Measurements from ENCODE around the gene BNC2. TPM values are rescaled to one million over a fixed set of nuclear protein-coding genes. Genes with fewer than 3 reads are reported as not detected.

BNC2 gene
- total RNA-seq, 4 donors from 2014 or later = 17.2 to 26.7 (median 20.1) TPM

DNA sequence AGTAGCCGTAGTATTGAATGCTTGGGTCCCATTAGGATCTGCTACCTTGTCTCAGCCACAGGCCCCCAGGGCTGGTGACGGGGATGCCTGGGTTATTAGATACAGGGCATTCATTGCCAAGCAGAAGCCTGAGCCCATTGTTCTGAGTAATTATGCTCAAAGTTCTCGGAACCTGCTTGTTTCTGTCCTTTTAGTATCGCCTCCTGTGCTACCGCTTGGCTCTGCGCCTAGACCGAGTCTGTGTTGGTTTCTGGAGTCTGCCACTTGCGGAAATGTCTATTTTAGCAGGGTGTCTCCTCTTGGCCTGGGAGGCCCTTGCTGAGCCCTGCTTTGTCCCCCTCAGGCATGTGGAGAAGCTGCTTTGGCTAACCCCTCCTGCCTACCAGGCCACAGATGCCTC is 506.1 kb downstream of the BNC2 start:
- TF ChIP-seq, protein P1, sequence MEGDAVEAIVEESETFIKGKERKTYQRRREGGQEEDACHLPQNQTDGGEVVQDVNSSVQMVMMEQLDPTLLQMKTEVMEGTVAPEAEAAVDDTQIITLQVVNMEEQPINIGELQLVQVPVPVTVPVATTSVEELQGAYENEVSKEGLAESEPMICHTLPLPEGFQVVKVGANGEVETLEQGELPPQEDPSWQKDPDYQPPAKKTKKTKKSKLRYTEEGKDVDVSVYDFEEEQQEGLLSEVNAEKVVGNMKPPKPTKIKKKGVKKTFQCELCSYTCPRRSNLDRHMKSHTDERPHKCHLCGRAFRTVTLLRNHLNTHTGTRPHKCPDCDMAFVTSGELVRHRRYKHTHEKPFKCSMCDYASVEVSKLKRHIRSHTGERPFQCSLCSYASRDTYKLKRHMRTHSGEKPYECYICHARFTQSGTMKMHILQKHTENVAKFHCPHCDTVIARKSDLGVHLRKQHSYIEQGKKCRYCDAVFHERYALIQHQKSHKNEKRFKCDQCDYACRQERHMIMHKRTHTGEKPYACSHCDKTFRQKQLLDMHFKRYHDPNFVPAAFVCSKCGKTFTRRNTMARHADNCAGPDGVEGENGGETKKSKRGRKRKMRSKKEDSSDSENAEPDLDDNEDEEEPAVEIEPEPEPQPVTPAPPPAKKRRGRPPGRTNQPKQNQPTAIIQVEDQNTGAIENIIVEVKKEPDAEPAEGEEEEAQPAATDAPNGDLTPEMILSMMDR (IDR thresholded peaks at IDR 0.05; ENCODE audit: low read depth) = no peak

DNA sequence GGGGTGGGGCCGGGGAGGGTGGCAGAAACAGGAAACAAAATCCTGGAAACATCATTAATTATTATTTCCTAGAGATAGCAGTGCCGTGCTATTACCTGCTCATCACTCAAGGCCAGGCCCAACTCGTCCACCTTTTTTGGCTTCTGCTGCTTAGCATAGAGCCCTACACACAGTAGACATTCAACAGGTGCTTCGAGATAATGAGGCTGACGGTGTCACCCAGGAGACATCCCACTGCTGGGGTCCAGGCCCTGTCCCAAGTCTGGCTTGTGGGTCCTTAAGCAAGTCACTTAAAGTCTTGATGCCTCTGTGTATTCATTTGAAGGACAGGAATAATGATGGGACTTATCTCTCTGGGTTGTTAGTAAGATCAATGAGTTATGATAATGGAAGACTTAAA is 506.6 kb downstream of the BNC2 start:
- TF ChIP-seq, protein P1 (IDR thresholded peaks at IDR 0.05; ENCODE audit: low read depth) = no peak

DNA sequence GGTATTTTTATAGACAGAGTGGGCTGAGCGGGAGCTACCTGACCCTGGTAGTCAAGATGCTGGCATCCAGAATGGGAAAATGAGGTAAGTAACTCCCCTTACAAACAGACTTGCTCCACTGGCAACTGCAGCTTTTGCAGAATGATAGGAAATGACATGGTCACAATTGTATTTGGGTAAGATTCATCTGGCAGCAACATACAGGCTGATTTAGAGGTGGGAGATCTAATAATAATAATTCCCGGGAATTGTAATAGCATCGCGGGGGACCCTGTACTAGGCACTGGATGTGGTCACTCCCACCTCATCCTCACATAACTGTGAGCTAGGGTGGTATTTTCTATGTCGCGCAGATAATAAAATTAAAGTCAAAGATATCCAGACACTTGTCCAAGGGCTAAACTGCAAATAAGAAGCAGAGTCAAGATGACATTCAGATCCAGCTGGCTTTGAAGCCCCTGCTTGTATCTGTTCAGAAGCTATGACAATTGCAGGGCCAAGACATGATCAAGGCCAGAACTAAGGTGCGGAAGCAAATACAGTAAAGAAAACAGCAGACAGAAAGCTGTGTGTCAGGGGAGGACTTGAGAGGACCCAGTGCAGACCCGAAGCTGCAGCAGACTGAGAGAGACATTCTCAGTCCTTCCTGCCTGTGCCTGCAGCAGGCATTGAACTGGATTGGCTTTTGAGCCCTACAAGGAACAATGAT is 507.2 kb downstream of the BNC2 start:
- TF ChIP-seq, protein P1 (IDR thresholded peaks at IDR 0.05; ENCODE audit: low read depth) = no peak

DNA sequence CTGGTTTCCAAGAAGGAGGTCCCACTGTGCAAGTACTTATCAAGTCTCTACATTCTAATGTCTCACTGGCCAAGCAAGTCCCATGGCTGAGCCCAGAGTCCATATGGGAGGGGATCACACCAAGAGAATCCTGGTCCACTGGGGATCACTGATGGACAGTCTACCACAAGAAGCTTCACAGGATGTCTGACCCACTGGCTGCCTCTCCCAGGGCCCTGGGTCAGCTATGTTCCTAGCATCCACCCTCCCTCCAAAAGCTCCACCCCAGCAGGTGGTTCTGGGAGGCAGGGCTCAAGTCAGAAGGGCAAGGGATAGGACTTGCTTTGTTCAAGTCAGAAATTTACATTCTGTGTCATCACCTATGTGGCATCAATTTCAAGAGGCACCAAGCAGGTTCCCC is 508.5 kb downstream of the BNC2 start:
- TF ChIP-seq, protein P1 (IDR thresholded peaks at IDR 0.05; ENCODE audit: low read depth) = no peak

DNA sequence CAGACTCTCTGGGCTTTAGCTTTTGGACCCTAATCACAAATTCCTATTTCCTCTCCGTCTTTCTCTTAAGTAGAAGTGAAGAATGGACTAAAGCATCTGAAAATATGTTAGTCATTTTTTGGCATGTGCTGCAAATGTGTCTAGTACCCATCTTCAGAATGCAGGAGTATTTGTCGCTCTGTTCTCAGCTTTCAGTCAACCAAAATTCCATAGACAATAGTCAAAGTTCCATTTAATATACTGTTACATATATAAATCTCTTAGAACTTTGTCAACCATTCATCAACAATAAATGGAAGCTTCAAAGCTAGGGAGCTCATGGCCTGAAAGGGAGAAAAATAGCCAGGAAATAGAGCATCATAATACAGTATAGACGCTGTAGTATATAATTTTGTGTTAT is 509.4 kb downstream of the BNC2 start:
- TF ChIP-seq, protein P1 (IDR thresholded peaks at IDR 0.05; ENCODE audit: low read depth) = no peak

DNA sequence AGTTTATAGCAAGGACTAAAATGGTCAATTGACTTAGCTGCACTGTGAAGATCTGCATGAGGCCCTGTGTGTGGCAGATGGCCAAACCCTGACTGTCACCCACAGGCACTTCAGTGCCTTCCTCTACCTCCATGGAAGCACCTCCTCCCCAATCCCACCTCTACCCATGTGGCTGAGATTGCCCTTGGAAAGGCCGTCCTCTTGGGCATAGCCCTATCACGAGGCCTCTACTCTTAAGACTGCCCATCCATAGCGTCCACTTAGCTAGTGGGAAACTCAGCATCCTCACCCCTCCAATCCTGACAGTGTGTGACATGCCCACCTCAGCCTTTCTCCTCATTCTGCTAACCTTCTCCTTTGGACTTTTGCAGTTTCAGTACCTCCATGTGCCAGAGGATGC is 510.2 kb downstream of the BNC2 start:
- TF ChIP-seq, protein P1 (IDR thresholded peaks at IDR 0.05; ENCODE audit: low read depth) = no peak

Small RNA genes within 50 kb of the gene (small RNA-seq; reads per million reads assigned to genes)
- gene LSM1P1 = not detected

Data from subcutaneous adipose tissue (tissue), 4 donors.